Mesangial cell (primary cell): Measurements from ENCODE around the gene KLRC3. TPM values are rescaled to one million over a fixed set of nuclear protein-coding genes. Genes with fewer than 3 reads are reported as not detected.

Source experiments
- total RNA-seq: library from RNA; depleted of rRNA; stranded (reverse); fragments of >200 nt; gene quantifications from 2 replicates; pipeline ENCODE4 v1.2.3, GENCODE V29; 2015

Gene KLRC3
- total RNA-seq, result 0.13 TPM in 1 of 2 replicates, not detected in the other

GRCh38 chr12:10420334-10420733, at the start of gene KLRC3:
Gene KLRC3, minus strand, starts transcription at chr12:10420595. Its CDS starts 45 bp downstream, at chr12:10420550.

GRCh38 chr12:10453156-10453555, 32.8 kb upstream of the KLRC3 start, which contains the start of gene KLRC1:
Gene KLRC1, minus strand, starts transcription at chr12:10453377. Its CDS starts 2,221 bp downstream, at chr12:10451156.

DNA sequence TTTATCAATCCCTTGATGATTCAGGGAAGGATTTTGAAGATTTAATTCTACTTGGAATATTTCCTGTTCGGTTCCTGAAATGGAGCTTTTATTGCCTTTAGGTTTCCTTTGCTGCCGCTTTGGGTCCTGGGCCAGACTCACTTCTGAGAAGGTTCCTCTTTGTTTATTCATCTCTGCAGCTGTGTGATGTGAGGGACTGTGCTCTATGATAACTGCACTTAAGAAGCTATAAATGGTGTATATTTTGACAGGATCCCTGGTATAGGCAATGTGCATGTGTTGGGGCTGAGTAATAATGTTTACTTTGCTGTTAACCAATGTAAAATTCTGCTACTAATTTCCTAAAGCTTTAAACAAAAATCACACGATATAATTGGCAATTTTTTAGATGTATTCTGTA, 15.4 kb upstream of the KLRC3 start, which contains the start of gene KLRC2:
Gene KLRC2 (minus strand): TSS at position 195 of the 400 bp plus-strand sequence. CDS start 24 bp downstream, at position 171.

DNA sequence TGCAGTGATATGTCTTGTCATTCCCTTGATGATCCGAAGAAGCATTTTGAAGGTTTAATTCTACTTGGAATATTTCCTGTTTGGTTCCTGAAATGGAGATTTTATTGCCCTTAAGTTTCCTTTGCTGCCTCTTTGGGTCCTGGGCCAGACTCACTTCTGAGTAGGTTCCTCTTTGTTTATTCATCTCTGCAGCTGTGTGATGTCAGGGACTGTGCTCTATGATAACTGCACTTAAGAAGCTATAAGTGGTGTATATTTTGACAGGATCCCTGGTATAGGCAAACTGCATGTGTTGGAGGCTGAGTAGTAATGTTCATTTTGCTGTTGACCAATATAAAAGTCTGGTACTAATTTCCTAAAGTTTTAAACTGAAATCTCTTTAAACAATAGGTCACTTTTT, 11.0 kb downstream of the KLRC3 start, which contains the start of gene KLRC4:
Gene KLRC4 (minus strand): TSS at position 366 of the 400 bp plus-strand sequence. CDS start 182 bp downstream, at position 184.

GRCh38 chr12:10389904-10390303, 30.5 kb downstream of the KLRC3 start, which contains the start of gene KLRK1:
Gene KLRK1, minus strand, starts transcription at chr12:10390041. Its CDS starts 1,231 bp downstream, at chr12:10388810.

Other genes starting within 250 kb of the KLRC3 start
- 0.51 and 1.5 TPM in 2 replicates for gene OLR1, start 248.5 kb downstream of the KLRC3 start, total RNA-seq
- 1.3 TPM in 1 of 2 replicates, not detected in the other for gene TMEM52B, start 241.6 kb downstream of the KLRC3 start, total RNA-seq
- 21.0 and 94.1 TPM in 2 replicates for gene GABARAPL1, start 207.7 kb downstream of the KLRC3 start, total RNA-seq
- 0.13 TPM in 1 of 2 replicates, not detected in the other for gene KLRD1, start 112.7 kb downstream of the KLRC3 start, total RNA-seq
- gene KLRK1, start 30.6 kb downstream of the KLRC3 start, total RNA-seq, result 0.16 TPM in 1 of 2 replicates, not detected in the other
- 0.16 TPM in 1 of 2 replicates, not detected in the other for gene KLRC4, start 10.8 kb downstream of the KLRC3 start, total RNA-seq
- gene KLRC2, start 15.4 kb upstream of the KLRC3 start, total RNA-seq, result not detected in 2 replicates
- gene KLRC1, start 32.8 kb upstream of the KLRC3 start, total RNA-seq, result not detected in 2 replicates
- 0.38 and 5.4 TPM in 2 replicates for gene EIF2S3B, start 85.3 kb upstream of the KLRC3 start, total RNA-seq
- gene MAGOHB, start 193.0 kb upstream of the KLRC3 start, total RNA-seq, result 9.4 and 19.7 TPM in 2 replicates